NCI-H510A treated with DMSO at 0.1 percent for 48 hours (cell line): ENCODE measurements around the gene NKD2.
A peak's percentile ranks its signal among the peaks of the same experiment; 100 is the strongest.
"Not testable (repeated sequence)": the region's sequence is repeated elsewhere in the genome, so short reads cannot be mapped to it uniquely, and the experiment has no call there.

Source experiments
- DNase-seq: peaks from one replicate; lab custom pipeline; 2025; lab: John Stamatoyannopoulos, UW

The NKD2 gene, protein sequence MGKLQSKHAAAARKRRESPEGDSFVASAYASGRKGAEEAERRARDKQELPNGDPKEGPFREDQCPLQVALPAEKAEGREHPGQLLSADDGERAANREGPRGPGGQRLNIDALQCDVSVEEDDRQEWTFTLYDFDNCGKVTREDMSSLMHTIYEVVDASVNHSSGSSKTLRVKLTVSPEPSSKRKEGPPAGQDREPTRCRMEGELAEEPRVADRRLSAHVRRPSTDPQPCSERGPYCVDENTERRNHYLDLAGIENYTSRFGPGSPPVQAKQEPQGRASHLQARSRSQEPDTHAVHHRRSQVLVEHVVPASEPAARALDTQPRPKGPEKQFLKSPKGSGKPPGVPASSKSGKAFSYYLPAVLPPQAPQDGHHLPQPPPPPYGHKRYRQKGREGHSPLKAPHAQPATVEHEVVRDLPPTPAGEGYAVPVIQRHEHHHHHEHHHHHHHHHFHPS

DNA sequence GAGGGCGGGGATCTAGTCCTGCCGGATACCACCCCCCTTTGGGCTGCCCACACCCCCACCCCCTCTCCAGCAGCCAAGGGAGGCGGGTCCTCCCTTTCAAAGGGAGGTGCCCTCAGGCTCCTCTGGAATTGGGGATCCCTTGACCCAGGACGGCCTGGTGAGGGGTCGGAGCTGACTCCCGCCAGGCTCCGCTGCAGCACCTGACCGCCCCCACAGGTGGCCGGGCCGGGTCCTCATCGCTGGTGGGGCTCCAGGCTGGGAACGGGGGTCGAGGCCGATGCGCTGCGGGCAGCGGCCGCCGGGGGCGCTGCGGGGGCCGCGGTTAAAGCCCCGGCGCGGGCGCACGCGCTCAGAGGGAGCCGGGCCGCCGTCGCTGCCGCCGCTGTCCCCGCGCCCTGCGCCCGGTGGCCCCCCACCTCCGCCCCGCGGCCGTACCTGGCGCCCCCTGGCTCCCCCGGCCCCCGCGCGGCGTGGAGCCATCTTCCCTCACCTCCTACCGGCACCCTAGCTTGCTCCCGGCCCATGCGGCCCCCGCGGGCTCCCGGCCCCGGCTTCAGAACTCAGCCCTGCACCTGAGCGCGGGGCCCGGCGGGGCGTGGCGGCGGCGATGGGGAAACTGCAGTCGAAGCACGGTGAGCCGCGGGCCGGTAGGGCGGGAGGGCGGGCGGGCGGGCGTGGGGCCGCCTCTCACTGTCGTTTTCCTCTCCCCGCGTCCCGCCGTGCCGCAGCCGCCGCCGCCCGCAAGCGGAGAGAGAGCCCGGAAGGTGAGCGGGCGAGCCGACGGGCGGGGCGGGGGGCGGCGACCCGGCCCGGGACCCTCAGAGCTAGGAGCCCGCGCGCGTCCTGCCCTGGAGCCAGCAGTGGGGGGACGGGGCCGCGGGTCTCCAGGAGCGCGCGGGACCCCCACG, at the start of gene NKD2:
Gene NKD2, plus strand, starts transcription at position 352 of the 908 bp plus-strand sequence. Its CDS starts 256 bp downstream, at position 608.
- DNase-seq: peak; percentile 72

DNA sequence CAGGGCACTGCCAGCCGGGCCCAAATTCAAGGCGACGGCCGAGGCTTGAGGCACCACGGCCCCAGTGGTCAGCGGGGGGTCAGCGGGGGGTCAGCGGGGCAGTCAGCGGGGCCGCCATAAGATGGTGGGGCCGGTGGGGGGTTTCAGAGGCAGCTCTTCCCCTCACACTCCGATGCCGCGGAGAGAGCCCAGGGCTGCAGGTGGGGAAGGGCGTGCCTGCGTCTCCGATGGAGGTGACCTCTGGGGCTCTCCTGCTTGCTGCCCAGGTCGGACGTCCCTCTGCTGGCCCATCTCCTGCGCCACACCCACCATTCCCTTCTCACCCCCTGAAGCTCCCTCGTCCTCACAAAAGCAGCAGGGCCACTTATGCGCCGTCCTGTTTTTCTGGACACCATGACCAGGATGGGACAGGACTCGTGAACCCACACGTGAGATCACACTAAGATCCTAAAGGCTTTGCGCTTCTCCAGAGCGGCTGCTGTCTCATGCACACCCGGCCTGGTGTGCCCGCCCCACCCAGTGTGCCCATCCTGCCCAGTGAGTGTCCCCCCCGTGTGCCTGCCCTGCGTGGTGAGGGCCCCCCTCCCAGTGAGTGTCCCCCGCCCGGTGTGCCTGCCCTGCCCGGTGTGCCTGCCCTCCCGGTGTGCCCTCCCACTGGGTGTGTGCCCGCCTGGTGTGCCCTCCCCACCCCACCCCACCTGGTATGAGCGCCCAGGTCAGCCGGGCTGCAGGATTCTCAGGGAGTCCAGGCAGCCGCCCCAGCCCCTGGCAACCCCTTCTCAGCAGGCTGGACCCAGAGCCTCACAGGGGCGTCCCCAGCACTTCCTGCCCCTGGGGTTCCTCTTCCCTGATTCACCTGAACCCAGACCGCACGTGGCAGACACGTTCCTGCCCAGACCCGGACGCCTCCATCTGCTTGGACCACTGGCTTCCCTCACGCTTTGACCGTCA, 48.7 kb upstream of the NKD2 start:
- no peak for DNase-seq

DNA sequence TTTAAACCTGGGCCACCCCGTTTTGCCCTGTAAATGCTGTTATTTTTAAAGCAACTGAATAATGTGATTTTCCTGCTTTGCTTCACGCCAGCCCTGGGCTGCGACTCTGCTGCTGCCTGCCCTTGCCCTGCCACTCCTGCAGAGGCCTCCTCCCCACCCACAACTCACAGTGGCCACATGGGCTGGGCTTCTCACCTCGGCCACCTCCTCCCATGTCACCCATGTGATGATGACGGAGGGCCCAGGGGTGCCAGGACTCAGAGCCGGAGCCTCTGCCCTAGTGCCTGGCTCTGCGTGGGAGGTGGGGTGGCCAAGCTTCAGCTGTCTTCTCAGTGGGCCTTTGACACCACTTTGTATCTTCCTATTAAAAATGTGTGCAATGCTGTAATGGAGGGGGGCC, 48.1 kb upstream of the NKD2 start:
- DNase-seq: no peak

DNA sequence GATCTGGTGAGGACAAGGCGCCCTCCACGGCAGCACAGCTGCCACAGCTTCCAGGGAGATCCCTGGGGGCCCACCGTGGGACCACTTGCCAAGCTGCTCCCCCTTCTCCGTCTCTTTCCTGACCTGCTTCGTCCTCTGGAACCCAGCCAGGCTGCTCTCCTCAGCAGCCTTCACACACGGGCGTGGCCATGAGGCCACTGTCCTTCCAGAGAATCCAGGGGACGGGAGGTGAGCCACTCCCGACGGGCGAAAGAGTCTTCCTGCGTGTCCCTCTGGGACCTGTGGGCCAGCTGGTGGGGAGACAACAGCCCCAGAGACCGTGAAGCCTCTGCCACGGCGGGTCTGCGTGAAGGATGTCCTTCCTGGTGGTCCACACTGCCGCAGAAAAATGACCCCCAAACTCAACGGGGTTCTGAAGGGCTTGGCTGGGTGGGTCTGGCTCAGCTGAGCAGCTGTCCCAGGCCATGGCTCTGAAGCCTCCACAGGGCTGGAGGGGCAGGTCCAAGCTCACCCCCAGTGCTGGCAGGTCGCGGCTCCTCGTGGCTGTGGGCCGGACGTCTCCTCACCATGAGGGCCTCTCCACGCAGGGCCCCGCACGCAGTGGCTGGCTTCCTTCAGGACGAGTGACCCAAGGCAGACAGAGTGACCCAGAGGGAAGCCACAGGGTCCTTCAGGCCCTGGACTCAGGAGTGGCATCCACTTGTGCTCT, 47.4 kb upstream of the NKD2 start:
- no peak for DNase-seq

DNA sequence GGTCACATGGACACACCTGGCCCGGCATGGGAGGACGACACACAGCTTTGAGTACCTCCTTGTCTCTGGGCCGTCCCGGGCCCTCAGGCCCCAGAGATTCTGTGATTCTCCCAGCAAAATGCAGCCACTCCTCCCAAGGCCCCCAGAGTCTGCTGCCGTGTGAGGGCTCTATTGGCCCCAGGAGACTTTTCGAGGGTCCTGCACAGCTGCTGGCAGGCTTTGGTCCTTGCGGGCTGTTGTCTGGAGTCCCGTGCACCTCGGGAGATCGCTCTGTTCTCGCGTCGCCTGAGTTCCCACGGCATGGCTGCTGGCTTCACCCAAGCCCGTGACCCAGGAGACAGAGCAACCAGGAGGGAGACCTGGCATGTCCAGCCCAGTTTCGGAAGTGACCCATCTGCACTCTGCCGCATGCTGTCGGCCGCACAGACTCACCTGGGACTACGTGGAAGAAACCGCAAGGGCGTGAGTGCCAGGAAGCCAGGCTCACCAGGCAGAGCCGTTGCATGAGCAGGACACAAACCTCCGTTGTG, 46.8 kb upstream of the NKD2 start:
- no peak for DNase-seq

DNA sequence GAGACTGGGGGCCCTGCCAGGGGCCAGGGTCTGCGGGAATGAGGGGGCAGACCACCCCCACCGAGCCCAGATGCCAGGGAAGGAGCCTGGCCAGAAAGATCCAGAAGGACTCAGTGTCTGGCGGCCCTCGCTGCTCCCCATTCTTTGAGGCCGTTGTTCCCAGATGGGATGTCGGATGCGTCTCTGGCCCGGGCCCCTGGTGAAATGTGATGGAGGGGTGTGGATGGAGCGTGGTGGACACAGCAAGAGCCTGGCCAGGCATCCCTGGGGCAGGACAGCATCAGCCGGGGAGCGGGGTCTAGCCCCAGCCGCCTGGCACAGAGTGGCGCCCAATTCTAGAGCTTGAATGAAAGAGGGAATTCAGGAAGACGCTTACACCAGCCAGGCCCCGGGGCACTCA, 46.2 kb upstream of the NKD2 start:
- no peak for DNase-seq

DNA sequence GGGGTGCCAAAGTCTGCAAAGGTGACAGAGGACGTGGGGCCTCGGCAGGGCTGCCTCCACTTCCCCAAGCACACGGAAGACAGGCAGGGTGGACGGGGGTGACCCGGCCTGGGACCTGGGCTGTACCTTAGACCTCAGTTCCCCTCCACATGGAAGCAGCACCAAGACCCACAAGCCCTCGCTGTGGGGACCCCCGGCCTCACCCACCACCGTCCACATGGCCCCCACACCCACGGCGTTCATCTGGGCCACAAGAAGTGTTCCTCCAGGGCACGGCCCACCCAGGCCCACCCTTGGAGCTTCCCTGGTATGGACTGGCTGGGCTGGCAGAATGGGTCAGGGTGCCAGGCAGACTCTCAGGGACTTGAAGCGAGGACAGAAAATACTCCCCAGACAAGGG, 45.8 kb upstream of the NKD2 start:
- no peak for DNase-seq

DNA sequence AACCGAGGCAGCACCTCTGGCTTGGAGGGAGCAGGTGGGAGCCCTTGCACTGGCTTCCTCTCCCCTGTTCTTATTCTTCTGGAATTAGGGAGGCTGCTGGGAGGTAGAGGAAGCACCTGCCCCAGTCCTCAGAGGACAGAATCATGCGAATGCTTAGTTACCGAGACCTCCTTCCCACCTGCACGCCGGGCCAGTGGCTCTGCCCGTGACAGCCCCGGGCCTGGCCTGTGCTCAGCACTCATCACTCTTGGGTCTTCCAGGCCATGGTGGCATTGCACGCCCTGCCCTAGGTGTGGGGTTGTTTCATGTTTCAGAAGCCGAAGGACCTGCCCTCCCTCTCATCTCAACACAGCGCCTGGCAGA, 45.3 kb upstream of the NKD2 start:
- no peak for DNase-seq

DNA sequence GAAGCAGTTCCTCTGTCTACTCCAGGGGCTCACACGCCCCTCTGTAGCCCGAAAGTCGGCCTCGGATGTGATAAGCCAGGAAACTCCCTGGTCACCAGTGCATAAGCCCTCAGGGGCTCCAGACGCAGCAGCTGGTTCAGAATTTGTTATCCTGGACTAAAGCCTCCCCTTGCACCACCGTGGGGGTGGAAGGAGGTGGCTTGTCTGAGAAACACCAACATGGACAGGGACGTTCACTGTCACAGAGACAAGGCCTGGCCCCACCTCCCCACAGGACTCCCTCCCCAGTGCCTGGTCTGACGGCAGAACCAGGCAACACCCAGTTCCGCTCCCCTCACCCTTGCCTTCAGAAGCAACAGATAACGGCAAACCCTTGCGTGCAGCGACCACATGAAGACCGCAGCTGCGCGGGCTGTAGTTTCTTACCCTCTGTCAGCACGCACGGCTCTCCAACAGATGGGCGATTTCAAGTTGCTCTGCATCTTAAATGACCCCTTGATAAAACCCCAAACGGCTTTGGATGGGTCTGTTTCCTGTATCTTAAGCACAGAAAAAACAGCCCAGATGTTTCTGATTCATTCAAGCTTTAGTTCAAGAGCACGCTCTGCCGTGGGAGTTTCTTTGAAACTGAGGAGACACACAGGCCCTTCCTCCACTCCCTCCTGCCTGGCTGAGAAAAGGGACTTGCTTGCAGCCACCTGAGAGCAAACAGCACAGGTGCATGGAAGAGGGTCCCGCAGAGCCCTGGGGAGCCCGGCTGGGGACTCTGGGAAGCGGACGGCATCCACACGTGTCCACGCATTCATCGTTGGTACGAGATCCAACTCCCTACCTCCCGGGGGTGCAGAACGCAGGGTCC, 44.7 kb upstream of the NKD2 start:
- no peak for DNase-seq

DNA sequence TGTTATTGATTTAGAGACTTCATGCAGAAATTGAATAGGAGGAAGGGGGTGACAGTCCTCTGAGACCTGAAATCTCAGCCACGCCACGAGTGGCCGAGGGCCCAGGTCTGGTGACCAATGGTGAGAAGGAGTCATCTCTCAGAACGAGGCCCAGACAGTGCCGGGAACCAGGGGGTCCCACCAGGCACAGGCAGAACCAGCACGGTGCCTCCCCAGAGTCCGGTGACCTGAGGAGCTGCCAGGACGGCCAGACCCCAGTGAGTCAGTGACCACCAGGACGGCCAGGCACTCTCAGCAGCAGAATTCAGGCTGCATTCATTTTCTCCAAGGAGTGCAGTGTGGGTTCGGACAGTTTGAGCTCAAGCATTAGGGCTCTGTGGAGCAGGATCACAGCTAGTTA, 43.8 kb upstream of the NKD2 start:
- no peak for DNase-seq

DNA sequence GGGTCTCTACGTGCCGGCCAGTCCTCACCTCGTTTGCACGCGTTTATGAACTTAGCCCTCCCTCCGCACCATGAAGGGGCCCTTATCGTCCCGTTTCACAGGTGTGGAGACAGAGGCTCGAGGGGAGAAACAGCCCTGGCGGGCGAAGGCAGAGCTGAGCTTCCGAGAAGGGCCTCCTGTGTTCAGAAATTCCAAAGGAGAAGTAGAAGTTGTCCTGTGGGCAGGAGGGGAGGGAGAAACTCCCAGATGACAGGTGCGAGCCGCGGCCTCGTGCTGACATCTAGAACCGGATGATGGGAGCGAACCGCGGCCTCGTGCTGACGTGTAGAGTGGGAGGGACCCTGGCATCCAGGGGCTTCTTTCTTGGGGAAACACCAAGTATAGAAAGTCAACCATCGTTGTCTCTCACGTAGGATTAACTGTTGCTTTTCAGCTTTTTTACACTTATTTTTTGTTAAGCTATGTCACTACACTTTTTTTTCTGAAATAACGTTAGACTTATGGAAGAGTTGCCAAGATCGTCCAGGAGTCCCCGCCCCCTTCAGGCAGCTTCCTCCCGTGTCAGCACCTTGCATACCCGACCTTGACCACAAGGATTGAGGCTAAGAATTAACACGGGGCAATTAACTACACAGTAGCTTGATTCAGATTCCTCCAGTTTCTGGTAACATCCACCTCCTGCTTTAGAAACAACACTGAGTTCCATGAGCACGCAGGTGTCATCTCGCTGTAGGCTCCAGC, 42.8 kb upstream of the NKD2 start:
- DNase-seq: no peak

DNA sequence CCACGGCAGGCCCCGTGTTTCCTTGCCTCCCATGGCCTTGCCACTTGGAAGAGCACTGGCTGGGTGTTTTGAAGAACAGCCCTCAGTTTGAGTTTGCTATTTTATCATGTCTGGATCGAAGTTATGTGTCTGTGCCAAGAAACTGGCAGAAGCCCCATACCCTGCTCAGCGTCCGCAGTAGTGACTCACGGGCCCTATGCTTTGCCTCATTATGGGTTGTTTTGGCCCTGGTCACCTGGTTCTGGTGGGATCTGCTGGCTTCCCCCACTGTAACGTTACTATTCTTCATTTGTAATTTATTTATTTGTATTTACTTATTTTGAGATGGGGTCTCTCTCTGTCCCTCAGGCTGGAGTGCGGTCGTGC, 42.3 kb upstream of the NKD2 start:
- DNase-seq: no peak

DNA sequence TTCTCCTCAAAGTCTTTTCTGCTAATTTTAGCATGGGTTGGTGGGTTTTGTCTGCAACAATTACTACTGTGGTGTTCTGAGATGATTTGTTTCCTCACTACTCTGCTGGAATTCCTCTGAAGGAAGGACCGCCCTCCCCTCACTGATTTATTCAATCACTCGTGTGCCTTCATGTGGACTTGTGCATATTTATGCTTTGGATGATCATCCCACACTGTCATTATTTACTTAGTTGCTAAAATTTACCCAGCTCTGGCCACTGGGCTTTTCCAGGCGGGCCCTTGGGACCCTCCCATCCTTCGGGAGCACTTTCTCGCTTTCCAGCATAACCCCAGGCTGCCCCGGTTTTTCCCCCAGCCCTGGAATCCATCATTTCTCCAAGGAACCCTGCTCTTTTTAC, 41.7 kb upstream of the NKD2 start:
- no peak for DNase-seq

DNA sequence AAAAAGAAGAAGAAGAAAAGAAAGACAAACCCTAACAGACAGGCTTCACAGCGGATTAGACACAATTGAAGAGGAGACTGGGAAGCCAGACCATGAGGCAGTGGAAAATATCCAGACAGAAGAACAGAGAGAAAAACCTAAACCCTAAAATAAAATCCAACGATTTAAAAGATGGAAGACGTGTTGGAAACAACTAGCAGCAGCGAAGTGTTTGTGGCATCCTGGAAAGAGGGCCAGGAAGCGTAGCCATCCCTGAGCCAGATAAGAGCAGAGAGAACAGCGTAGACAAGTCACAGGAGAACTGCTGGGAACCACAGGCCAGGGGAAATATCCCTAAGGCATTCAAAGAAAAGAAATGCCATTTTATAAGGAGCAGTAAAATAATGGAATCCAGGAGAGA, 39.7 kb upstream of the NKD2 start:
- no peak for DNase-seq

DNA sequence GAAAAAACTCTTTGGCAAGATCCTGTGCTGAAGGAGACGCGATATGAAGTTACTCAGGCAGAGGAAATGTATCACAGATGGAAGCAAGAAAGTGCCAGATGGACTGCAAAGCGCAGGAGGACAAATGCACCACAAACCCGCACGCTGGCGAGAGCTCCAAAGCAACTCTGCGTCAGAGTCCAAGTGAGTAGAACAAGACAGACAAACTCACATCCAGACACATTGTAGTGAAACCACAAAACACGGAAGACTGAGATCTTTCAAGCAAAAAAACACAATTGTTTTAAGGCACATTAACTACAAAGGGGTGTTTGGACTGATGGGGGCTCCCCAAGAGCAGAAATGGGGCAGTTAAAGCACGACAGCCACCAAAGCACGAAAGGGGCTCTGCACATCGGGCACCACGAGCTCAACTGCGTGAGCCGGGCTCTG, 39.2 kb upstream of the NKD2 start:
- DNase-seq: no peak

DNA sequence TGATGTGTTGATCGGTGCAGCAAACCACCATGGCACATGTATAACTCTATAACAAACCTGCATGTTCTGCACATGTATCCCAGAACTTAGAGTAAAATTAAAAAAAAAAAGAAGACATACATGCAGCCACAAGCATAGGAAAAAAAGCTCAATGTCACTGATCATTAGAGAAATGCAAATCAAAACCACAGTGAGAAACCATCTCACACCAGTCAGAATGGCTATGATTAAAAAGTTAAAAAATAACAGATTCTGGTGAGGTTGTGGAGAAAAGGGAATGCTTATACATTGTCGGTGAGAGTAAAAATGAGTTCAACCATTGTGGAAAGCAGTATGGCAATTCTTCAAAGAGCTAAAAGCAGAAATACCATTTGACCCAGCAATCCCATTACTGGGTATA, 36.0 kb upstream of the NKD2 start:
- DNase-seq: not testable (repeated sequence)

DNA sequence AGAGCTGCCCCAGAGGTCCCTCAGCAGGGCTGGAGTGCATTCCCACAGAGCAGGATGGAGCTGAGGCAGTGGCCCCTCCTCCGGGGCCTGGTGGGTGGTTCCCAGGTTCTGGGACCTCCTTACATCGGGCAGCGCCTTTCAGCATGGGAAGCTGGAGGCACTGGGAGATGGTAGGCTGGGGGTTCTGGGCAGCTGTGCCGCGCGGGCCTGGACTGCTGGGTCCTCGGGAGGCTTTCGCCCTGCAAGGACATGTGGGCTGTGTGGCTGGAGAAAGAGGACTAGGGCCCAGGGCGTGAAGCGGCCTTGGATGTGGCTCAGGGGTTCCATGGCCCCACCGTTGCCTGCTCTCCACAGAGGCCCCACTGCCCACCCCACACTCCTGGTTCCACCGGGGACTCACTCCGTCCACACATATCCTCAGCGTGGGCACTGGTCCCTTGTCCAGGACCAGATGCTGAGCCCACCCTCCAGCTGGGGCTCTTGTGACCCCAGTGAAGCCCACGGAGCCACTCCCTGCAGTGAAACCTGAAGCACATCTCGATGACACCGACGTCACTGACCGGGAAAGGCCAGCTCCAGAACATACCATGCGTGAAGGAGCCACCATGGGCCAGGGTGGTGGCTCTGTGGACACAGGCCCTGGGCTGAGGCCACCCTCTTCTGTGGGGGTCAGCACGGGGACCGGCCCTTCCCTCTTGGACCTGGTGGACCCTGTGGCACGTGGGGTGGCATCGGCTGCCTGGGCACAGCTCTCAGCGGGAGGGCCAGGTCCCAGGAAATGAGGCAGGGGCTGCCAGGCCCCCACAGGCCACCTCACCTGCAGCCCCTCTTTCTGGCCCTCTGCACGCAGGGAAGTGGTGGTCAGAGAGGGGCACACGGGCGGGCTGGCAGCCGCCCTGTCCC, 31.5 kb upstream of the NKD2 start:
- DNase-seq: no peak

DNA sequence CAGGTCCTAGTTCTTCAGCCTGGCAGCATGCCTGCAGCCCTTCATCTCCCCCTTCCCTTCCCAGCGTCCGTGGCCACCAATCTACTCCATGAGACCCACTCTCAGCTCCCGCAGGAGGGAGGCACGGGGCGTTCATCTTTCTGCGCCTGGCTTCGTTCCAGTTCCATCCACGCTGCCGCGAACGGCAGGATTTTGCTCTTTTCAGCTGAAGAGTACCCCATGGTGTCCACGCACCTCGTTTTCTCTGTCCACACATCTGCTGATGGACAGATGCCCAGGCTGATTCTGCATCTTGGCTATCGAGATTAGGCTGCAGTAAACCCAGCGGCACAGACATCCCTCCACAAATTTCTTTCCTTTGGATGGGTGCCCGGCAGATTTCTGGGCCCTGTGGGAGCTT, 30.5 kb upstream of the NKD2 start:
- no peak for DNase-seq
